Mucosa of rectum (tissue), 2 donors: Measurements from ENCODE around the gene FAIM2.
A peak's percentile ranks its signal among the peaks of the same experiment; 100 is the strongest.

Experiments used
- H3K27ac ChIP-seq, 2 donors: one replicate each; pipeline ENCODE4 v1.7.0; 2013; ENCODE audit warnings: inconsistent platforms in 2 of 2, low read depth in 2 of 2, low read length in 2 of 2
- H3K27me3 ChIP-seq, 2 donors: one replicate each; pipeline ENCODE4 v1.7.0; 2013; ENCODE audit warnings: low read length in 2 of 2; ENCODE audit not compliant: control insufficient read depth in 2 of 2, insufficient read depth in 2 of 2
- H3K36me3 ChIP-seq, 2 donors: one replicate each; pipeline ENCODE4 v1.7.0; 2013; ENCODE audit warnings: low read length in 2 of 2; ENCODE audit not compliant: control insufficient read depth in 2 of 2, insufficient read depth in 2 of 2
- H3K4me1 ChIP-seq, 2 donors: one replicate each; pipeline ENCODE4 v1.7.0; 2013; ENCODE audit warnings: low read length in 2 of 2, mild to moderate bottlenecking in 1 of 2; ENCODE audit not compliant: control insufficient read depth in 2 of 2, insufficient read depth in 2 of 2
- H3K4me3 ChIP-seq, 2 donors: one replicate each; pipeline ENCODE4 v1.7.0; 2013; ENCODE audit warnings: low read length in 2 of 2
- H3K9ac ChIP-seq, 2 donors: one replicate each; pipeline ENCODE4 v1.7.0; 2013; ENCODE audit warnings: low read length in 2 of 2, low read depth in 1 of 2, mild to moderate bottlenecking in 1 of 2
- H3K9me3 ChIP-seq, 2 donors: one replicate each; pipeline ENCODE4 v1.7.0; 2013; ENCODE audit warnings: low read length in 2 of 2; ENCODE audit not compliant: control insufficient read depth in 2 of 2
- donor health status: healthy.
- donor health status: Normal muscosa, but diverticular disease.

FAIM2 gene

DNA sequence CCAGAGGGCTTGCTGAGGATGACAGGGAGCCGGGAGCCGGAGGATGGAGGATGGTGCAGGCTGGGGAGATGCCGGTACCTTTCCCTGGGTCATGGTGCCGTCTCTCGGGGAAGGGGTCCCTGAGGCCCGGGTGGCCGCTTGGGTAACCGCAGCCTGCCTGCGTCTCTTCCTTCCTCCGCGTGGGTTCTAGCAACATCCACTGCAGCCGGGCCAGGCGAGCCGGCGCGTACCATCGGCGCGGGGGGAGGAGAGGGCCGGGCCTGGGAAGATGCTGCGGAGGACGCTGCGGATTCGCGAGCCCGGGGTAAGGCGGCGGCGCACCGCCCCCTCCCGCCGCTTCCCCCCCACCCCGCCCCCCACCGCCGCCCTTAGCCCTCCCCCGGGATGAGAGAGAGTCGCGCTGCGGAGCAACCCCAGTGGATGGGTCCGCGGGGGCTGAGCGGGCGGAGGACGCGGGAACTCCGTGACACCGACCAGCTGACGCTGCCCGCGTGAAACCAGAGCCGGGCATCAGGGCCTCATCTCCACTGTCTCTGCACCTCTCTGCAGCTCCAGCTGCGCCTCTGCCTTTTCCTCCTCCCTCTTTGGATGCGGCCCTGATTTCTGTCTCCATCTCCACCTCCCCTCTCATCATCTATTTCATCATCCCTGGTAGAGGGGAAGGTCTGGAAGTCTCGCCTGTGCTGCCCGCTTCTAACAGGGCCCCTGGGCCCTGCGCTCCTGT, at the start of gene FAIM2:
TSS of gene FAIM2 (minus strand) at position 201 of the 724 bp plus-strand sequence. CDS start at position 93, 108 bp downstream.
- Histone ChIP-seq H3K9me3 (no peaks in the 10 kb centered on the region), H3K27ac (no peak within 1 kb of the TSS), H3K4me1 (no peaks in the 10 kb centered on the region), H3K27me3 (peaks cover 5 to 8% of the 10 kb centered on the region in 2 donors), H3K36me3 (no peaks in the 10 kb centered on the region), H3K9ac (no peak within 1 kb of the TSS), H3K4me3 (peak within 1 kb of the TSS; percentile 27 to 54)

DNA sequence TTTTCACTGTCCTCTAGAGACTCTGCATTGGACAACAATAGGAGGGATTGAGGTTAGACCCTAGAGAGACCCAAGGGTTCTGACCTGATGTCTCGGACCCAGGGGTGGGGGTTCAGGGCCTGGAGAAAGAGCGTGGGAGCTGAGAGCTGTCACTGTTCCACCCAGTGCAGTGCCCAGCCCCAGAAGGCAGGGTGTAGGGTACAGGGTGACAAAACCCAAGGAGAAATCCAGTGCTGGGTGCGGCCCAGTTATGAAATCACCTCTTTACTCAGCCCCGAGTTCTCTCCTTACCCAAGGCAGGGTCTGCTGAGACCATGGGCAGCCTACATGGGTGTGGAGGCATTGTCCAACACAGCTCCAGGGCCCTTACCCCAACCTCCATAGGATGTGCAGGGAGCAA, 49.5 kb upstream of the FAIM2 start:
- Histone ChIP-seq H3K4me1 (no peaks in the 10 kb centered on the region), H3K9me3 (no peaks in the 10 kb centered on the region), H3K4me3 (no peak overlapping the region), H3K36me3 (no peaks in the 10 kb centered on the region), H3K27me3 (peaks cover 14 to 19% of the 10 kb centered on the region in 2 donors), H3K9ac (no peak overlapping the region), H3K27ac (no peak overlapping the region)

DNA sequence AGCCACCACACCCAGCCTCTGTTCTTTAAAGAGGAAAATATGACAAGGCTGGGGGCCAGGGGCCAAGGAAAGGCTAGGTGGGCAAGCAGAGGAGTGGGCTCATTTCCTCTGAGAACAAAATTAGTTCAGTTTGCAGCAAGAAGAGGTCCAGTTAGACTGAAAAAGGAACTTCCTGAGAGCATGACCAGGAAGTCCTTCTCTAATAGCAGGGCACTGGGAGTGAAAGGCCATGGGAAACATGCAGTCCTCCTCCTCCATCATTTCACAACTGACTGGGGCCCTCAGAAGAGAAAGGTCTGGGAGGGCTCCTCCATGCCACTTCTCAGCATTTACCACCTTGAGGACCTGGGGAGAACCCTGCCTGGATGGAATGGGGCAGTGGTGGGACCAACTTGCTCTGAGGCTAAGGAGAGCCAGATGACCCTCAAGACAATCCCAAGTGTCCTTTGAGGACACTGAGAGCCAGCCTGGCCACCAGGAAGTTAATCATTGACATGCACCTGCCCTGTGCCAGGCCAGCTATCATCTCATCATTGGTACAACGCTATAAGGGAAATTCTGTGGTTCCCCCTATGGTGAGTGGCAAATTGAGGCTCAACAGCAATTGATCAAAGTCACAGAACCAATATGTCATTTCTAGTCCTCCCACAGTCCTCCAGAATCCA, 48.8 kb upstream of the FAIM2 start:
- no peak overlapping the region for H3K27ac ChIP-seq
- H3K4me1 ChIP-seq: no peaks in the 10 kb centered on the region
- no peak overlapping the region for H3K9ac ChIP-seq
- no peak overlapping the region for H3K4me3 ChIP-seq
- no peaks in the 10 kb centered on the region for H3K36me3 ChIP-seq
- H3K27me3 ChIP-seq: peaks cover 13 to 16% of the 10 kb centered on the region in 2 donors
- no peaks in the 10 kb centered on the region for H3K9me3 ChIP-seq

DNA sequence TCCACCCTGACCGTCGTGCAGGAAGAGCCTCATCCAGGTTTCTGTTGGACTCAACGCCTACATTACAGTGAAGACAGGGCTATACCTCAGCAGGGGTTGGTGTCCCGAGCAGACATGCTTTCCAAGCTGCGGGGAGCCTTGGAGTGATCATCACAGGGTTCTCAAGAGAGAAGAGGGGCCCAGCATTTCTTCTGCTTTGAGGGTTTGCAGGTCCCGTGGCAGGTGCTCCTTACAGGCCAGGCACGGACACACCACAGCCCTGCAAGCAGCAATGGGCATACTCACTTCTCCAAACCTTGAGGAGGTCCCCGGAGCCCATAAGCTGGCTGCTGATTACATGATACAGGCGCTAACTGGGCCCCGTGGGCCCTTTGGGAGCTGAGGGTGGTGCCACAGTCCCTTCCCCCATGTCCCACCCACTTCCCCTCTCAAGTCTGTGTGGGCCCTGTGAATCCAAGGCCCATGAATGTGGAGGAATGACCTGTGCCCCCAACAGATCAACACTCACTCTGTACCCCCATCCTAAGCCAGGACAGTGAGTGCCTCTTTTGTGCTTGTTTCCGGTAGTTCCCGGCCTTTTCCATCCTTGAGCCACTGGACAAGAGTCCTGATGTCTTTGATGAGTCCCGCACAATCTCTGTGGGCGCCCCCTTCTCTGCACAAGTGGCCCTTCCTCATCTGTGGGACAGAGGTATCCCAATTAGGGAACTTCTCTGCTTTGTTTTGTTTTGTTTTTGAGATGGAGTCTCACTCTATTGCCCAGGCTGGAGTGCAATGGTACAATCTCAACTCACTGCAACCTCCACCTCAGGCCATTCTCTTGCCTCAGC, 47.9 kb upstream of the FAIM2 start:
- Histone ChIP-seq H3K4me3 (no peak overlapping the region), H3K27me3 (peaks cover 4 to 15% of the 10 kb centered on the region in 2 donors), H3K4me1 (peaks cover 0 to 3% of the 10 kb centered on the region in 2 donors), H3K9ac (no peak overlapping the region), H3K9me3 (no peaks in the 10 kb centered on the region), H3K36me3 (no peaks in the 10 kb centered on the region), H3K27ac (no peak overlapping the region)

DNA sequence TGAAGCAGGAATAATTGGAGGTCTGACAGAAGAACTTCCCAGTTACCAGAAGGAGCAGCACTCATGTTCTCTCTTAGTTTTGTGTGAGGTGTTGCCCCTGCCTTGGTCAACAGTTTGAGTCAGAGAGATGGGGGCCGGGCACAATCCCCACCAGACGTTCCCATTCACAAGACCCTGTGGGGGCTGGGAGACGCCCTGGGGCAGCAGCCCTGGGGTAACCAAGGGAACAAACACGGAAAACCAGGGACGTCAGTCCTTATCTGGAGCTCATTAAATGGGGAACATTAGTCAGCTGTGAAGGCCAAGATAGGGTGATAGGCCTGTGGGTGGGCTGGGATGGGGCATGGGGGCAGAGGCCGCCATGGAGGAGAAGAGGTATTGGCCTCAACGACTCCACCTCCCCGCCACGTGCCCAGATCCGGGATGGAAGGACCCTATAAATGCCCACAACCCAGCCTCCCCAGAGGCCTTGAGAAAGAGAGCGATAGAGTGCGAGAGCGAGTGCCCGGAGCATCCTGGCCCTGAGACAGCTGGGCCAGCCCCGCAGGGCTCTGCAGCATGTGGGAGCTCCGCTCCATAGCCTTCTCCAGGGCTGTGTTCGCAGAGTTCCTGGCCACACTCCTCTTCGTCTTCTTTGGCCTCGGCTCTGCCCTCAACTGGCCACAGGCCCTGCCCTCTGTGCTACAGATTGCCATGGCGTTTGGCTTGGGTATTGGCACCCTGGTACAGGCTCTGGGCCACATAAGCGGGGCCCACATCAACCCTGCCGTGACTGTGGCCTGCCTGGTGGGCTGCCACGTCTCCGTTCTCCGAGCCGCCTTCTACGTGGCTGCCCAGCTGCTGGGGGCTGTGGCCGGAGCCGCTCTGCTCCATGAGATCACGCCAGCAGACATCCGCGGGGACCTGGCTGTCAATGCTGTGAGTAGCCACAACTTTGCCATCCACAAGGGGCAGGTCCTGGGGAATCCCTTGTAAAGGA, 46.9 kb upstream of the FAIM2 start, which contains the start of gene AQP2:
TSS of gene AQP2 (plus strand) at position 465 of the 979 bp plus-strand sequence. CDS start at position 559, 94 bp downstream.
- H3K27me3 ChIP-seq: peaks cover 3 to 6% of the 10 kb centered on the region in 2 donors
- no peak within 1 kb of the TSS for H3K9ac ChIP-seq
- no peak within 1 kb of the TSS for H3K27ac ChIP-seq
- H3K4me3 ChIP-seq: no peak within 1 kb of the TSS
- H3K4me1 ChIP-seq: peaks cover 5 to 12% of the 10 kb centered on the region in 2 donors
- H3K36me3 ChIP-seq: no peaks in the 10 kb centered on the region
- no peaks in the 10 kb centered on the region for H3K9me3 ChIP-seq

DNA sequence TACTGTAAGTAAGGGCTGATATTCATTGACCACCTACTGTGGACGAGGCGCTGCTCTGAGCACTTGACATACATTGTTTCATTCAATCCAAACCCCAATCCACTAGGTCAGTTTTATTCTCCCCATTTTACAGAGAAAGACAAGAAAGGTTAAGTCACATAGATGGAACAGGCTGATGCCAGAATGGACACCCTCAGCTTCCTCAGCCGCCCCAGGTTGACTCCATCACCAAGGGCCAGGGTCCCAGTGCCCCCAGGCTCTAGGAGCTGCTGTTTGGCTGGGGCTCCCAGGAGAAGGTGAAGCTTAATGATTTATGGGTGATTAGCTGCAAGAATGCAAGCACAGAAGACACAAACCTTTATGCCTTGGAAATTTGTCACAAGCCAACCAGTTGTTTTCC, 46.2 kb upstream of the FAIM2 start:
- Histone ChIP-seq H3K36me3 (no peaks in the 10 kb centered on the region), H3K4me3 (no peak overlapping the region), H3K4me1 (peaks cover 7 to 17% of the 10 kb centered on the region in 2 donors), H3K9ac (no peak overlapping the region), H3K27ac (no peak overlapping the region), H3K27me3 (peaks cover 2 to 6% of the 10 kb centered on the region in 2 donors), H3K9me3 (no peaks in the 10 kb centered on the region)

DNA sequence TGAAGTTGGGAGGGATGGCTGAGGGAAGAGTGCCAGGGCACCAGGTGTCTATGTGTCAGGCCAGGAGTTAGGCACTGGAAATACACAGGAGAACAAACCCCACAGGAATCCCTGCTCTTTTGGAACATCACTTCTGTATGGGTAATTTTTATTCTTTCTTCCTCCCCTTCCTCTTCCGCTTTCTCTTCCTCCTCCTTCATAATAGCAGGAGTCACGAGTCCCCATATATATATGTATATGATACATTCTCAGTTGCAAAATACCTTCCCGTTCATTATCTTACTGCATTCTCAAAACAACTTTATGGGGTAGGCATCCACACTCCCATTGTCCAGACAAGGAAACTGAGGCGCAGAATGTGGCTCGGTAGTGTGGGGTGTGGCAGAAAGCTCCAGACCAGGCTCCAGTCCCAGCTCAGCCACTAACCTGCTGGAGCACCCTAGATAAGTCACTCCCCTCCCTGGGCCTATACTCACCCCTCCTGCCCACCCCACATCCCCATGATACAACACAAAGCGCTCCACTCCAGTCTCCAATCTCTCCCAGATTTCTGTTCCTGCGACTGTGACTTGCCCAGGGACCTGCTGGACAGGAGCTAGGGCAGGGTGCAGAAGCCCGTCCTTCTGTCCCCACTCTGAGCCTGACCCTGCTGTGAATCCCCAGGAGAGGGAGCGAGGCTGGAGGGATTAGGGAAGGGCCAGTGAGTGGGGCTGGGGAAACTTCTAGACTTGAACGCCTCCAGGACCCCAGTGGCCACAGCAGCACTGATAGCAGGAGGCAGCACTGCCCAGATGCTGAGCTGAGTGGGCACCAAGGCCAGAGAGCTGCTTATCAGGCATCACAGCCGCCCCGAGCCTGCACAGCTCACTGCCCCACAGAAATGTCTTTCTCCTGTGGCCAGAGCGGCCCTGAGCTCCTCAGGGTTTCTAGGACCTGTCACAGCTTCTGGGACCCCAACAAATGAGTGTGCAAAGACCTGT, 45.5 kb upstream of the FAIM2 start:
- Histone ChIP-seq H3K36me3 (no peaks in the 10 kb centered on the region), H3K4me3 (no peak overlapping the region), H3K27ac (no peak overlapping the region), H3K9ac (no peak overlapping the region), H3K9me3 (no peaks in the 10 kb centered on the region), H3K4me1 (peaks cover 7 to 19% of the 10 kb centered on the region in 2 donors), H3K27me3 (no peaks in the 10 kb centered on the region)

DNA sequence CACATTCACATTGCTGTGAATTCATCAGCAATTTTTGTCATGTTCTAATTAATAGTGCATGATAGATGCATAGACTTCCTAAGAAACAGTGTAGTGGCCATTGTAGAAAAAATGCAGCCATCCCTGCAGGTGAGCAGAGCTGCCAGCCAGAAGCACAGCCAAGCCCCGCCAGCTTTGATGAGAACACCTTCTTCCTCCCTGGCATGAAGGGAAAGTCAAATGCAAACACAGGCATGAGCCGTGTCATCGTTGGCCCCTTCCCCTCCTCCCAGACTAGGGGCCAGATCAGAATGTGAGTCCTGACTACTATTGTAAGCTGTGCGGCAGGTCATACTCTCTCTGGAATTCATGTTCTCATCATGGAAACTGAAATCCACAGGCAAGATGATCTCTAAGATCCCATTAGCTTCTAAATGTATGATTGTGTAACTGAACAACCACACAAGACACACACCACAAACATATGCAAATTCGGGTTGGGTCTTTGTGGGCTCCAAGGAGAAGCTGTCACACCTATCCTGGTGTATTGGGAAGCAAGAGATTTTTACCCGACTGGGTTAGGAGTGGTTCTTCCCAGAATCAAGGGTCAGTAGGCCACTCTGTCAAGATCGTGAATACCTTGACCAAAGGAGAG, 44.0 kb upstream of the FAIM2 start:
- Histone ChIP-seq H3K9me3 (no peaks in the 10 kb centered on the region), H3K27ac (no peak overlapping the region), H3K9ac (no peak overlapping the region), H3K36me3 (no peaks in the 10 kb centered on the region), H3K4me3 (no peak overlapping the region), H3K27me3 (no peaks in the 10 kb centered on the region), H3K4me1 (peaks cover 7 to 26% of the 10 kb centered on the region in 2 donors)
